Fibroblast of the conjunctiva (primary cell): Measurements from ENCODE around the gene ARV1.

Experiments used
- DNase-seq: peaks from one replicate; pipeline ENCODE4 v3.0.0-alpha.2; 2010; ENCODE audit warnings: low read depth

ARV1 gene

DNA sequence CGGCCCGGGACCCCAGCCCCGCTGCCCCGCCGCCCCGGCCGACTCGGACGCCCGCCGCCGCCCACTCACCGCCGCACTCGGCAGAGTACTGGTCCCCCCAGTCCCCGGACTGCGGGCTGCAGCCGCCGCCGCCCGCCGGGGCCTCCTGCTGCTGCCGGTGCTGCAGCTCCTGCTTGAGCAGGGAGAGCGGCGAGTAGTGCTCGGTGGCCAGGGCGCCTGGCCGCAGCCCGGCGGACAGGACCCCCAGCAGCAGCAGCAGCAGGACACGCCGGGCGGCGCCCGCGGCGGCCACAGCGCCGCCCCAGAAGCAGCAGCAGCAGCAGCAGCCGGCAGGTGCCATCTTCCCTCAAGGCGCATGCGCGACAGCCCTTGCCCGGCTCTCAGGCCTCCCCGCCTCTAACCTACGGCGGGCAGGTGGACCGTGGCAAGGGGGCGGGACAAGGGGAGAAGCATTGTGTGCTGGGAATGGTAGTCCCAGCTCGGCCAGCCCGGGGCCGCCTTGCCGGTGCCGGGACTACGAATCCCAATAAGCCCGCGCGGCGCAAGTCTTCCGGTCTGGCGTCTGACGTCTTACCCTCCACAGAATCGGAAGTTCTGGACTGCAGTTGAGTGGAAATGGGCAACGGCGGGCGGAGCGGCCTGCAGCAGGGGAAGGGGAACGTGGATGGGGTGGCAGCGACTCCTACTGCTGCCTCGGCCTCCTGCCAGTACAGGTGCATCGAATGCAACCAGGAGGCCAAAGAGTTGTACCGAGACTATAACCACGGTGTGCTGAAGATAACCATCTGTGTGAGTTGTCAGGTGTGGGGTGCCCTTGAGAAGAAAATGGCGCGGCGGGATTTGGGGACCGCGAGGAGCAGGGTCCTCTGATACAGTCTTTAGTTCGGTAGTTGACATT is at the start of gene ARV1, which contains the start of gene TTC13:
Gene ARV1 (plus strand): TSS at position 604 of the 898 bp plus-strand sequence. CDS start 12 bp downstream, at position 616.
Gene TTC13 (minus strand): TSS at position 371 of the 898 bp plus-strand sequence. CDS start 31 bp downstream, at position 340.
- DNase-seq: peak; percentile 98

DNA sequence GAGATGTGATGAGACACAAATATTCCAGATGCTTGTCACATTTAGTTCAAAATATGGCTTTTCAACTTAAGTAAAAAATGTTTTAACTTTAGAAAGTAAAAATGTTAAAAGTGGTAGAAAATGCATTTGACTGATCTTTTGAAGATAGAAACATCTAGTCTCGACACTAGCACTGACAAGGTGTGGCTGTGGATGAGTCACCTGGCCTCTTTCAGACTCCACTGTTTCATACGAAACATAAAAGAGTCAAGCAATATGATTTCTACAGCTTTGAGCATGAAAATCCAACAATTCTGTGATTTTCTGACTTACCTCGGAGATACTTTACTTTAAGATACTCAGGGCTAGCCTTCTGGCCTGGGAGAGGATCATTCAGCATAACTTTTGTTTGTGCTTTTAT is 47.9 kb upstream of the ARV1 start:
- DNase-seq: no peak

DNA sequence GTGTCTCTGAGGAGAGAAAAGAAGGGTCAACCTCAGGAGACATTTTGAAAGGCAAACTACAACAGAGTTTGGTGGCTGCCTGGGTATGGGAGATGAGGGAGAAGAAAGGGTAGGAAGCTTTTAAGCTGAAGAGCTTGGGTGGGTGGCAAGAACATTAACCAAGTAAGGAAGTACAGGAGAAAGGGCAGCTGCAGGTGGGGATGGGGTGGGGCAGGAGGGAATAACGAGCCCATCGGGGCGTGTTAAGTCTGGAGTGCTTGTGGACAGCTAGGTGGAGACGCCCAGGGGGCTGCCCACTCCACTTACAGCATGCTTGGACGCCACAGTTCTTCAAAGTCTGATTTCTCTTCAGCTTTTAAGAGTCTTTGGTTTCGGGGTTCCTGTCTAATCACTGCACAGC is 43.0 kb upstream of the ARV1 start:
- DNase-seq: no peak

DNA sequence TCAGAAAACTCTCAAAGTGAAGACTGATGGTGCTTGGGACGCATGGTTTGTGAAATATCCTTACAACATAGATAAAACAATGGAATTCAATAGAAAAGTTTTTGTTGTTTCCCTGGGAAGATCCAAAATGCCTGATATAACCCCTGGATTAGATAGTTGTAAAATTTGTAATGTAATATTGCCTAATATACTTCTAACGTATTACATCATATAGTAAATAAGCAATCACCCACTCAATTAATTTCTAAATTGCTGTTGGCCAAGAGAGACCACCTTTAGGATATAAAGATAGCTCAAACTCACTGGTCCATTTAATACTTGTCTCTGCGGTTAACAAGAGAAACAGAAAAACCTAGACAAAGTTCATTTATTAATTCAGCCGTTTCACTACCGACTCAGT is 42.4 kb upstream of the ARV1 start:
- no peak for DNase-seq

DNA sequence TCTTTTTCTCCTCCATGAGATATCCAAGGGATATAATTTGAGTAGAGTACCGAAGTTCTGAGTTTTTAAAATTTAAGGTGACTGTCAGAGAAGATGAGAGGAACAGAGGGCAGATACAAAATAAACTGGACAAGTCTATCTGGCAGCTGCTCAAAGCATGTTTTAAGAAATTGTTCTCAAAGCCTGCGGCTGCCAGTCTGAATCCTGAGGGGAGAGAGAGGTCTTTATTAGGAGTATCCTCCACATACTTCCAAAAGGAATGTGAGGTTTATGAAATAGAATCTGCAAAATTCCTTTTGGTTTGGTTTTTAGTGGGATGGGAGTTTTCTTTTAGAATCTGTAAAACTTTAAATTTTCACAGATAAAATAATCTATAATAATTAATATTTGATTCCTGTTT is 41.5 kb upstream of the ARV1 start:
- DNase-seq: no peak

DNA sequence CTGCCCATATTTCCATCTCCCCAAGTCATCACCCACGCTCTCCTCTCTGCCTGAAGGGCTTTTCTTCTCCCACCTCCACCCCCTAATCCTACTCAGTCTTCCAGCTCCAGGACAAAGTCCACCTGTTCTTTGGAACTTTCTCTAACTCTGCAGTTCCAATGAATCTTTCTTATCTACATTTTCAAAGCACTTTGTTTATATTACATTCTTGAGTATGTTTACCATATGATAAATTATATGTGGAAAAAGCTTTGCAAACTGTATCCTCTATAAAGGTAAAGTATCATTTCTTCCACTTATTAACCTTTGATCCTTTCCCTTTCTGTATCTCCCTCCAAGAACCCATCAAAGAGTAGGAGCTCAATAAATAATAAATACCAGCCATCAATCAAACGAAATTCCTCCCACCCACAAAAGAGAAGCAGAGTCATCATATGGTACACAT is 39.9 kb upstream of the ARV1 start:
- no peak for DNase-seq

DNA sequence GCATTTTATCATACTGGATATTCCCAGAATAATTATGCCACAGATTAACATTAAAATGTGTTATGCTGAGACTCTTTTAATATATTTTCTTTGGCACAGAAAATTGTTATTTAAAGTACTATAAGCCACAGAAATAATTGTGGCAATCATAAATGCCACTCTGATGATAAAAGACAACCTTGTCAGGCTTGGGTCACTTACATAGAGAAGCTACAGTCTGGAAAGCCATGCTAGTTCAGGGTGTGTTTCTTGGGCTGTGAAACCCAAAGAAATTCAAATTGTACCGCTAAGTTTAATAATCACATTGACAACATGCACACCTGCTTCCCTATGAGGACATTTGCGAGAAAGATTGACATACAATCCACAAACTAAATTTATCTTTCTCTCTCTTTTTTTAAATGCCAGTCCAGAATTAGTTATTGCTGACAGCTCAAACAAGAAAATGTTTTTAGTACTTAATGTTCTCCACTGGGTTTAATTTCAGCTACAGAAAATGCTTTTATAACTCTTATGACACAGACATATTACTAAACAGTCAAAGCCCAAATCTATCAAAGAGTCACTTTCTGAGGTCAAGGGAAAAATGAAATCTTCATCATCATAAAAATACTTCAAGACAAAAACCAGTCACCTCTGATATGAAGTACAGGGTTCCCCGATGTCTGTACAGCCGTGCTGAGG is 38.9 kb upstream of the ARV1 start:
- DNase-seq: no peak

DNA sequence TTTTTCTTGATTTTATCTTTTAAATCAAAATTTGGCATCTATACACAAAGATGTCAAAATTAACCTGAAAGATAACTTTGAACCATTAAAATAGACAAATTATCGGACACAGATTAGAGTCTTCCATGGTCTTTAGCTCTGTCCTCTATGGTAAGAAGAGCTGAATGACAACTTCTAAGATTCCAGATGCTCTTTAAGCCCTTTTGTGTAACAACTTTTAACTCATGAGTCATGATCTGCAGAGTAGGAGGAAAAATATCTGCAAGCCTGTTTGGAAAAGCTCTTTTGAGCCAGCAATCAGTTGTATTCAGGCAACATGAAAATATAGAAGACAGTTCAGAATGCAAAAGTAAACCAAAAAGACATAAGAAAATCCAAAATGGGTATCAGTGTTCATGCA is 38.0 kb upstream of the ARV1 start:
- no peak for DNase-seq

DNA sequence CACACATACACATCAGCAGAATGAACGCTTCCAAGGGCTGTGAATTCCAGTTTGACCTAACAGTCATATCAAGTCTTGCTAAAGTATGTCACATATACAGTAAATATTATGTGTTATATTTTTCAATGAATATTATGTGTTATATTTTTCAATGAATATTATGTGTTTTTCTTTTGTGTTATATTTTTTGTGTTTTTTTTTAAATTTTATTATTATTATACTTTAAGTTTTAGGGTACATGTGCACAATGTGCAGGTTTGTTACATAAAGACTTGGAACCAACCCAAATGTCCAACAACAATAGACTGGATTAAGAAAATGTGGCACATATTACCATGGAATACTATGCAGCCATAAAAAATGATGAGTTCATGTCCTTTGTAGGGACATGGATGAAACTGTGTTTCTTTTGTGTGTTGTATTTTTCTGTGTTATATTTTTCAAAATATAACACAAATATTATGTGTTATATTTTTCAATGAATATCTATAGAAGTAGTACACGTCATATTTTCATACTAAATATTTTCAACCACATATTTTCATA is 35.8 kb upstream of the ARV1 start:
- no peak for DNase-seq

DNA sequence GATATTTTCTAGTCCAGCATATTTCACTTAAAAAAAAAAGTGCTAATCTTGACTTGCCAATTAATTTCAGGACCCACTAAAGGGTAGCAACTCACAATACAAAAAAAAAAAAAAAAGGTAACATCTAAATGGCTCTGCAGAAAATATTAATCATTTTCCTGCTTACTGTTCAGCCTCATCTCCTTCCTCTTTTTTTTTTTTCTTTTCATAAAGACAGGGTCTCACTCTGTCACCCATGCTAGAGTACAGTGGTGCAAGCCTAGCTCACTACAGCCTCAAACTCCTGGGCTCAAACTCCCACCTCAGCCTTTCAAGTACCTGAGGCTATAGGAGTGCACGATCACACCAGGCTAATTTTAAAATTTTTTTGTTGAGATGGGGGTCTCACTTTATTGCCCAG is 30.6 kb upstream of the ARV1 start:
- no peak for DNase-seq

DNA sequence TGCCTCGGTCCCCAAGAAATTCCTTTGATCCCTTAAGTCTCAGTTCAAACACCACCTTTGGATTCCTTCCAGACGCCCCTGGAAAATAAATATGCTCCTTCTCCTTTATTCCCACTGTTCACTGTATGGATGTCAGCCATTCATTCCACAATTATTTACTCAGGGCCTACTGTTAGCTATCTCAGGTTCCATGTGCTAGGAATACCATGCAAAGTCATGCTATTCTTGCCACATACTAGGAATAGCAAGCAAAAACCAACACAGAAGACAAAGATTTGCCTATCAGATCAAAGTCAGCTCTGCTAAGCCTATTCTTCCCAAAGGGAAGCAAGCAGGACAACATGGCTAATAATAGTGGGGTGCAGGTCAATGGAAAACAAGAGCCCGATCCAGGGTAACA is 30.0 kb upstream of the ARV1 start:
- no peak for DNase-seq

DNA sequence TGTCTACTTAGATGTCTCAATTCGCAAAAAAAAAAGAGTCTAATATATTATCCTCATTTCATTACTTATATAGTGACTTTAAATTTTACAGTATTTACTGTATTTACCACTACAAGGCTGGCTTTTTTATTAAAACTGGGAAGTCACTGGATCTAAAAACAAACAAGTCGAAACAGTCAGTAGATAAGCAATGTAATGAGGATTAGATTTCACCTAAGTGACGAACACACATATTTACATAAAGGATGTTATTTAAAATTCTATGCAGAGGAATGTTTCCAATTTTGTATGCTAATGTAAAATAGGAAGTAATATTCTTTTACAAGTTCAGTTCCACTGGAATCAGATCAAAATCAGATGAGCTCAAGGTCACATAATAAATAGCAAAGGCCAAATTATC is 28.5 kb upstream of the ARV1 start:
- no peak for DNase-seq

DNA sequence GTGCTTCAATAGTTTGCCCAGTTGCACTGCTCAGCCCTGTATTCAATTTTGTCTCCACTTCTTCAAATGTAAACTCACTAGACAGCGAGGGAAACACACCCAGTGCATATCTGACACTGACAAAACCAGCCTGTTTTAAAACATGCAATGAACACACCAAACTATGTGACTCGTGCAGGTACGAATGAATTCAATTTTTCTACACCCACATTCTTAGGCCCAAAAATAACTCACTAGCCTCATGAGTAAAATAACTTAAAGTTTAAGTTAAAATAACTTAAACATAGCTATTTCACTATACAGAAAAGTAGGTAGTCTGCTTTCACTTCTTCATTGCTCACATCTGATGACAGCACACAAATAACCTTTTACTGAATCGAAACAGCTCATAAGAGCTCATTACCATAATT is 21.3 kb upstream of the ARV1 start:
- no peak for DNase-seq

DNA sequence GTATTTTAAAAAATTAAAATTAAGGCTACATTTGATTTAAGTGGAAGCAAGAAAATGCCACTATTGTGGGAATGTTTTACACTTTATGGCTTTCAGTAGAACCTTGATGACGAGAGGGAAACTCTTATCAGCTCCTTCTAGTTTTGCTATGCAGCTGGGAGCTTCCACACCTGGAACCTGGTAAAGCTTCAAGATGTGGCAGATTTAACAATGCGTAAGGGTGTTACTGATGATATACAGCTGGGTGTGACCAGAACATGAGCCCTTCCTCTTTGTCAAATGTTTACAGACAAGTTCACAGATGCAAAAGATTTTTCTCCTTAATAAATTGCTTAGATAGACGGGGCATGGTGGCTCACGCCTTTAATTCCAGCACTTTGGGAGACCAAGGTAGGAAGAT is 20.5 kb upstream of the ARV1 start:
- DNase-seq: no peak

DNA sequence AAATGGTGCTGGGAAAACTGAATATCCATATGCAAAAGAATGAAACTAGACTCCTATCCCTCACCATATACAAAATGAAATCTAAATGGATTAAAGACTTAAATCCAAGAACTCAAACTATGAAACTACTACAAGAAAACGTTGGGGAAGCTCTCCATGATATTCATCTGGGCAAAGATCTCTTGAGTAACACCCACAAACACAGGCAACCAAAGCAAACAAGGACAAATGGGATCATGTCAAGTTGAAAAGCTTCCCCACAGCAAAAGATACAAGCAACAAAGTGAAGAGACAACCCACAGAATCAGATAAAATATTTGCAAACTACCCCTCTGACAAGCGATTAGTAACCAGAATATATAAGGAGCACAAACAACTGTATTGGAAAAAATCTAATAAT is 14.0 kb upstream of the ARV1 start:
- no peak for DNase-seq

DNA sequence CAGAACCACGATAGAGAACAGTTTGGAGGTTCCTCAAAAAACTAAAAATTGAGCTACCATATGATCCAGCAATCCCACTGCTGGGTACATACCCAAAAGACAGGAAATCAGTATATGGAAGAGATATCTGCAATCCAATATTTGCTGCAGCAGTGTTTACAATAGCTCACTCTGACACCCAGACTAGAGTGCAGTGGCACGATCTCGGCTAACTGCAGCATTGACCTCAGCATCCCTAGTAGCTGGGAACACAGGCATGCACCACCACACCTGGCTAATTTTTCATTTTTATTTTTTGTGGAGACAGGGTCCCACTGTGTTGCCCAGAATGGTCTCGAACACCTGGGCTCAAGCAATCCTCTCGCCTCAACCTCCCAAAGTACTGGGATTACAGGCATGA is 13.4 kb upstream of the ARV1 start:
- DNase-seq: no peak

DNA sequence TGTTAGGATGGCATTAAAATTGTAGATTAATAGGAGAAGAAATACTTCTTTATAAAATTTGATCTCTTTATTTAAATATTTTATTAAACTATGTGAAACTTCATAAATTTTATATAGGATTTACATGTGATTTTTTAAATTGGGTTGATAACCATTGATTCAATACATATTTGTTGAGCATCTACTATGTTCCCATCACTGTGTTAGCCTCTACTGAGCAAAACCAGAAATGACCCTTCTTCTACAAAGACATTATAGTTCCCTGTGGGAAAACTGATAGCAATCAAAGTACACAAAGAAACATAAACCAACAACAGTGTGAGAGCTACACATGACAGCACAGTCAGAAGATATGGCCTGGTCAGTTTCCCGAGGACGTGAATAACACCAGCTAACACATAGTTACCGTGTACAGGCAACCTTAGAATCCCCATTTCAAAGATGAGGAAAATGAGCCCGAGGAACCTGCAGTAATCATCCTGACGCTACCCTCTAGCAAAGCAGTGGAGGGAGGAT is 12.5 kb upstream of the ARV1 start:
- no peak for DNase-seq

DNA sequence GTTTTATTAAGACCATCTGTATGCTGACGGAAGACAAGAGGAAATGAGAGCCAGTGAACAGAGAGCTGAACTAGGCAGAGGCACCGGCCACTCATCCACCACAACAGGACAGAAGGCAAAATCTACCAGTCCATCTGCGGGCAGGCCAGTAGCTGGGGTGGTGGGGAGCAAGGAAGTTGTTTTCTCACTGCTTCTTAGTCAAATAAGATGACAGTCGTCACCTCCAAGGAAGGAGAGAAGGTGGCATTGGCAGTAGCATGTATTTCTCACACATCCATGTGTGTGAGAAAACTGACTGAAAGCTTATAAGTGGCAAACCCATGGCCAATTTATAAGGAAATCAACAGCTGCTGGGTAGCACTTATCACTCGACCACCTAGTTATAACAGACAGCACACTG is 8.5 kb upstream of the ARV1 start:
- no peak for DNase-seq

DNA sequence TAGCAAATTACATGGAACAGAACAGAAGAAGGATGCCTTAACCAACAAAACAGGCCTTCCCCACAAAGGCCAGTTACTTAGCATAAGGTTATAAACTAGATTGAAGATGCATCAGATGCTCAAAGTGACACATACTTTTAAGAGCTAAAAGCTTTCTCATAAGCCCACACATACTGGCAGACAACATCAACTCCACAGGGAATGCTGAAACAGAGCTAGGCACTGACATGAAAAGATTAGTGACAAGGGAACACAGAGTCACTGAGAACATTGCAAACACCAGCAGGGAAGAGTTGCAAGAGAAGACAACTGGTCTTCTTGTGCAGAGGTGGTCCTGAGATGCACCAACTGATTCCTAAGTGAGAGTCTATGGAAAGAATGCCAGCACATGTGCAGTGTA is 7.1 kb upstream of the ARV1 start:
- no peak for DNase-seq

DNA sequence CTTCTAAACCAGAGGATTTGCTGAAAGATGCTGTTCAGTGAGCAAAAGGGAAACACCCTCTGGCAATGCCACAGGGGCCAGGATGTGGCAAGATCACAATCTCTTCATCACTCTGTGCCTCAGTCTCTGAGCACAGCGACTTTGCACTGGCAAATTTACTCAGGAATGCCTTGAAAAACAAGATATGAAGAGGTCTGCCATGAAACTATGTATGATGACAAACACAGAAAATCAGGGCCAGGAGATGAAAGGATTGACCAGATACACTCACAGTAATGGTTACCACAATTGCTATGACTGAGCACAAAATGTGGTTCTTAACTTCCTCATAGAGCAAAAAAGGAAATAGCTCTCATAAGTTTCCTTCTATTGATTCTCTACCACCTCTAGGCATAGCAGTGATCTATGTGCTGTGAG is 6.0 kb upstream of the ARV1 start:
- DNase-seq: no peak

DNA sequence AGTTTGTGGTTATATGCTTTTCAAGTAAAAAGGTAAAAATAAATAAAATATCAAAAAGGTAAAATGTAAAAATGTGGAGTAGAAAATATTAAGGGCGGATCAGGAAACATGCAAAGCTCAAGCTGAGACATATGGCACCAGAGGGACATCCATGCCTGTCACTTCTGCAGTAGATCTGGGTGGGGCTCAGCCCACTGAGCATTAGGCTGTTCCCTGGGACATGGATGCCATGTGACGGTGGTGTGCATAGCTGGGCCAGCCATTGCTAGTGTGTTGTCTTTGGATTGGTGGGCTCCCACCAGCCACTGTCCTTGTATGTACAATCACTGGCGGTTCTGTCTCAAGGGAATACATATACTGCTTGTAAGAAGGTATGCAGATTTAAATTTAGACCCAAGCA is 3.3 kb upstream of the ARV1 start:
- no peak for DNase-seq

DNA sequence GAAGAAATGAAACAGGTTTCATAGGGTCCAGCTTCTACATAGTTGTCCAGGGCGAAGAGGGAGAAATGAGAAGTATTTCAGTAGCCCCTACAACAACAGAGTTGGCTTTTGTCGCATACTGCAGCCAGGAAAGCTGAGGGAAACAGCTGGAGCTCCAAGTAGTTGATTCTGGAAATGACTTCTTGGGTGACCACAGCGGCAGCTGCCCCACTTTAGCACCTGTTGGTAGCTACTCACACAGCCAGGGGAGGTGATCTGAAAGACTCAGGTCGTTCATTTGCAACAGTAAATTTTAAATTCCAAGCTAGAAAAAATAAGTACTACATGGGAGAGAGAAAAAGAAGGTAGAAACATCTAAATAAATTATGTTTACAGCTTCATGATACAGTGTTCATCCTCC is 2.5 kb upstream of the ARV1 start:
- no peak for DNase-seq
